GM18873 (cell line): ENCODE data around the gene PRTG.

ENCODE experiments used
- ATAC-seq: cut with Tn5 transposase; IDR thresholded peaks from one replicate; pipeline ENCODE4 v1.9.1; 2021; ENCODE audit warnings: mild to moderate bottlenecking, moderate library complexity, moderate number of reproducible peaks; ENCODE audit not compliant: unreplicated experiment, low FRiP score

The PRTG gene

DNA sequence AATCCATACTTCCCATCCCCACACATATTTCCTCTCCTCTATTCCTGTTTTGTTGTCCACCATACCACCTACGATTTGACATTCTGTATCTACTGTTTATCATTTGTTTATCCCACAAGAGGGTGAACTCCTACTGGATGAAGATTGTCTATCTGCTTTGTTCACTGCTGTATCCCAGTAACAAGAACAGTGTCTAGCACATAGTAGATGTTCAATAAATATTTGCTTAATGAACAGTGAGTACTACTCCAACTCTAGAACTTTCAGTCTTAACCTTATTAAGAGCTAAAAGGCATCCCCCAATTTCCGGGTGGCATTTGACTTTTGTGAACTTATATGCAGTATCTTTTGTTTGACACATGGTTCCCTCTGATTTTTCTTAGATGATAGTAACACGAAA, 156.1 kb downstream of the PRTG start:
- no peak for ATAC-seq

DNA sequence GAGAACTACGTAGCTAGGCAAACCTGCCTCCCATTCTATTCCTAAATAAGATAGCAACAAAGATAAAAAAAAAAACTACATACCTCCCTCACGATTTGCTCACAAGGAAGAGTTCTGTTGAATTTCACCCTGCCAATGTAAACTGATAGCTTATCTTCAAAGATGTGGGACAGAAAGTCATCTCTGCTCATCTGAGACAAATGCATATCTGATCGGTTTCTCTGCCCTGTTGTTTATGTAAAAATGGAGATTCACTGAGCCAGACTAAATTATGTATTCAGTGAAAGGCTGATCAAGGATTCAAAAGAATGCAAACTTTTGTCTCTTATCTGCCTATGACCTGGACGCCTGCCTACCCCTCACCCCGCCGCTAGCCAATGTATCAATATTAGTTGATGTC, 166.0 kb downstream of the PRTG start:
- ATAC-seq, result no peak

DNA sequence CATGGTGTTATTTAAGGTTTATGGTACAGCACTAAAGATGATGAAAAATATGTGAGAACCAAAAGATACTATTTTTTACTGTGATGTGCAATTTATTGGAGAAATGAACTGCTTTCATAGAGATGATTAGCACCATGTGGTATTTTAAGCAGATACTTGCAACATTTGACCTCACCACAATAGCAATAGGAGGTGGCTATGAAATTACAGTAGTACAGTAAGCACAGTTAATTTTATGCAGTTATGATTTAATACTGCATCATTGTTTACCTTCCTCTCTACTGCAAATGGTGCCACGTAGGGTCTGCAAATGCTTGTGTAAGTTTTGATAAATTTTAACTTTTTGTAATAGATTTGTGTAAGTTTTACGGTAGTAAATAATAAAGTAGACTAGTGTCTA, 168.9 kb downstream of the PRTG start:
- no peak for ATAC-seq

DNA sequence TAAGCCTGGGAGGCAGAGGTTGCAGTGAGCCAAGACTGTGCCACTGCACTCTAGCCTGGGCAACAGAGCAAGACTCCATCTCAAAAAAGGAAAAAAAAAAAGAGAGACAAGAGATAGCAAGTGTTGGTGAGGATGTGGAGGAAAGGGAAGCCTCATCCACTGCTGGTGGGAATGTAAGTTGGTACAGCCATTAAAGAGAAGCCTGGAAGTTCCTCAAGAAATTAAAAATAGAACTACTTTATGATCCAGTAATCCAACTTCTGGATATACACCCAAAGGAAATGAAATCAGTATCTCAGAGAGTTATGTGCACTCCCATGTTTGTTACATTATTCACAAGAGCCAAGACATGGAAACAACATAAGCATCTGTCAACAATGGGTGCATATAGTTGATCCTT, 169.7 kb downstream of the PRTG start:
- no peak for ATAC-seq

DNA sequence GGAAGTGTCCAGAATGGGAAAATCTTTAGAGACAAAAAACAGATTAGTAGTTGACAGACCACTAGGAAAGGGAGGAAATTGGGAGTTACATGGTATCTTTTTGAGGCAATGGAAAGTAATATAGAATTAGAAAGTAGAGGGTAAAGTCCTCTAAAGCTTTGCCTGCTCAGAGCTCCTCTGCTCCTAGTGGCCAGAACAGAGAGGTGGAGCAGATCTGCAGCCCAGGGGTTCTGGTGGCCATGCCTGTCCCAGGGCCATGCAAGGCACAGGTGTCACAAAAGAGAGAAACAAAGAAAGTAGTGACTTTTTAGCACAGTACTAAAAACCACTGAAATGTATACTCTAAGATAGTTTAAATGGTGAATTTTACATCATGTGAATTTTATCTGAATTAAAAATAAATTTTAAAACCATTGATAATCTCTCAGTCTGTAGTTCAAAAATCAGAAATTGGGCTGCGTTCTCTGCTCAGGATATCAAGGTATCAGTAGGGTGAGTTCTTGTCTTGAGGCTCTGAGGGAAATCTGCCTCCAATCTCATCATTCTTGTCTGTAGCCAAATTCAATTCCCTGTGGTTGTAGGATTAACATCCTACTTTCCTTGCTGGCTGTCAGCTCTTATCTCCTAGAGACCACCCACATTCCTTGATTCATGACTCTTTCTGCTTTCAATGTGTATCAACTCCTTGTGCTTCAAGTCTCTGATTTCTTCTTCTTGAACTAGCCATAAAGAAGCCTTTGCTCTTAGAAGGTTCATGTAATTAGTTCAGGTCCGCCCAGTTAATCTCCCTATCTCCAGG, 178.4 kb downstream of the PRTG start:
- ATAC-seq, result no peak

DNA sequence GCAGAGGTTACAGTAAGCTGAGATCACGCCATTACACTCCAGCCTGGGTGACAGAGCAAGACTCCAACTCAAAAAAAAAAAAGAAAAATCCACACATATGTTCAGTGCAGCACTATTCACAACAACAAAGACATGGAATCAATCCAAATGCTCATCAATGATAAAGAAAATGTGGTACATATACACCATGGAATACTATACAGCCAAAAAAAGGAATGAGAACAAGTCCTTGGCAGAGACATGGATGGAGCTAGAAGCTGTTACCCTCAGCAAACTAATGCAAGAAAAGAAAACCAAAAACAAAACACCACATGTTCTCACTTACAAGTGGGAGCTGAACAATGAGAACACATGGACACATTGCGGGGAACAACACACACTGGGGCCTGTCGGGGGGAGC, 180.4 kb downstream of the PRTG start:
- ATAC-seq, result no peak
